ENCODE results near the gene RANBP10.

Gene RANBP10

DNA sequence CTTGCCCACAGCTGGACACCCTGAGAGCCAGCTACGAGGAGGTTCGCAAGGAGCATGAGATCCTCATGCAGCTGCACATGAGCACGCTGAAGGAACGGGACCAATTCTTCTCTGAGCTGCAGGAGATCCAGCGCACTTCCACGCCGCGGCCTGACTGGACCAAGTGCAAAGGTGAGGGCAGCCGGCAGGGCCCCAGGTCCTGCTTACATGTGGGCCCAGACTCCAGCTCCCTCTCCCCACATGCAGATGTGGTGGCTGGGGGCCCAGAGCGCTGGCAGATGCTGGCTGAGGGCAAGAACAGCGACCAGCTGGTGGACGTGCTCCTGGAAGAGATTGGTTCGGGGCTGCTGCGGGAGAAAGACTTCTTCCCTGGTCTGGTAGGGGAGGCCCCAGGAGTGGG, 19.5 kb upstream of the RANBP10 start:
- DNase-seq: no peak

DNA sequence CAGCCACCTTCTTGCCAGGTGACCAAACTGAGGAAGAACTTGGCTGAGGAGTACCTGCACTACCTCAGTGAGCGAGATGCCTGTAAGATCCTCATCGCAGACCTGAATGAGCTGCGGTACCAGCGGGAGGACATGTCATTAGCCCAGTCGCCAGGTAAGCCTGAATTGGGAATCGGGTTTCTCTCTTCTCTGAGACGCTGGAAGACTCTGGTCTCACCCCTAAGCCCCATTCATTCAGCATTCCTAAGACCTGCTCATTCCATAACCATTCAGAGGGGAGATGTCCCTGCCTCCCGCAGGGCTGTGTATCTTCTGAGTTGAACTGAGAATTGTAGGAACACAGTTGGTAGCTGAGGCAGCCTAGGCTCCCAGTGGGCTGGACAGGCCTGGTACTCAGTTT, 18.8 kb upstream of the RANBP10 start:
- DNase-seq: no peak

- no peak for DNase-seq
Measured at GRCh38 chr16:67822511-67822910, 16.2 kb upstream of the RANBP10 start.

- no peak for DNase-seq
Measured at GRCh38 chr16:67820608-67821259, 14.4 kb upstream of the RANBP10 start.

DNA sequence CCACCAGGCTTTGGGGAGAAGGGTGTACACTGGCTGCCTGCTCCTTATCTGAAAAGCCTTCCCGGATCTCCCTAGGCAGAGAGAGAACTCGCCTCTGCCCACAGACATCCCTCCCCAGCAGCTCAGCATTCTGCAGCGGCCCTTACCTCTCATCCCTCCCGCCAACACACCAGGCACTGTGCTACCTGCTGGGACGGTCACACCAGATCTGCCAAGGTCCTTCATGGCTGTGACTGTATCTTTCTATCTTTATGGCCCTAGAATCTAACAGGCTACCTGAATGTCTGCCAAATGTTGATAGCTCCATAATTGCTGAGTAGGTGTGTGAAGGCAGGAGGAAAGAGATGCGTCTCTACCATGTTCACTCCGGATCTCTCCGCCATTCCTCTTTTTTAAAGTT, 8.2 kb upstream of the RANBP10 start:
- no peak for DNase-seq

DNA sequence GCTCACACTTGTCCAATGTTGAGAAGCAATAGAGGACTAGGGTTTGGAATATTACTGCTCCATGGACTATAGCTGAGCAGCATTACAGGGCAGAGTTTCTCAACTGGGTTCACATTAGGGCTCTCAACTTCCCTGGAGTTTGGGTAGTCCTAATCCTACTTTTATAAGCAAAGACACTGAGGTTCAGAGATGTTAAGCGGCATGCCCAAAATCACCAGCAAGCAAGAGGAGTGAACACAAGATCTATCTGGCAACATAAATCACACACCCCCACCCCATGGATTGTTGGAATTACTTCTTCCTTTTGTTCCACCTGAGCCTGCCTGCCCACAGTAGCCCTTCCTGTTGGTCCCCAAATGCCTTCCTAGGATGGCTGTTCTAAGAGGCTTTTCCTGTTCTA, 5.5 kb upstream of the RANBP10 start:
- no peak for DNase-seq

- no peak for DNase-seq
Measured at GRCh38 chr16:67807148-67807682, 855 bp upstream of the RANBP10 start.

- peak; percentile 65 for DNase-seq
Measured at GRCh38 chr16:67805718-67806427, 487 bp downstream of the RANBP10 start.

- DNase-seq: no peak
Measured at GRCh38 chr16:67804853-67805542, 1.4 kb downstream of the RANBP10 start.

DNA sequence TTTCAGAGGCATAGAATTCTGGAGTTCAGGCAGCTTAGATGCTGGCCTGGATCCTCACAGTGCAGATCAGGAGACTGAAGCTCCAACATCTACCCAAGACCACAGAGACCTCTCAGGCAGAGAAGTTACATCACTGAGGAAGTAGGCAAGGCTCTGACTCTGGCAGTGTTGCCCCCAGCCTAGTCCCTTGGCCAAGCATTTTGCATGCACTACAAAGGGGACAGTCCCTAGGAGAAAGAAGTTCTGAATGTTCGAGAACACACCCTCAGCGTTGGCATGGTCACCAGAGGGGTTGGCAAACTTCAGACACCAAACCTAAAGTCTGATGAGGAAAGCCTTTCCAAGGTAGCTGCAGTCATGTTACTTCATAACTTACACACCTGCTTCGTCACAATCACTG, 2.5 kb downstream of the RANBP10 start:
- no peak for DNase-seq

GRCh38 chr16:67801883-67802282, 4.5 kb downstream of the RANBP10 start:
- DNase-seq: no peak

- no peak for DNase-seq
Measured at GRCh38 chr16:67801241-67801640, 5.1 kb downstream of the RANBP10 start.

GRCh38 chr16:67800338-67800926, 5.9 kb downstream of the RANBP10 start:
- DNase-seq: no peak

DNA sequence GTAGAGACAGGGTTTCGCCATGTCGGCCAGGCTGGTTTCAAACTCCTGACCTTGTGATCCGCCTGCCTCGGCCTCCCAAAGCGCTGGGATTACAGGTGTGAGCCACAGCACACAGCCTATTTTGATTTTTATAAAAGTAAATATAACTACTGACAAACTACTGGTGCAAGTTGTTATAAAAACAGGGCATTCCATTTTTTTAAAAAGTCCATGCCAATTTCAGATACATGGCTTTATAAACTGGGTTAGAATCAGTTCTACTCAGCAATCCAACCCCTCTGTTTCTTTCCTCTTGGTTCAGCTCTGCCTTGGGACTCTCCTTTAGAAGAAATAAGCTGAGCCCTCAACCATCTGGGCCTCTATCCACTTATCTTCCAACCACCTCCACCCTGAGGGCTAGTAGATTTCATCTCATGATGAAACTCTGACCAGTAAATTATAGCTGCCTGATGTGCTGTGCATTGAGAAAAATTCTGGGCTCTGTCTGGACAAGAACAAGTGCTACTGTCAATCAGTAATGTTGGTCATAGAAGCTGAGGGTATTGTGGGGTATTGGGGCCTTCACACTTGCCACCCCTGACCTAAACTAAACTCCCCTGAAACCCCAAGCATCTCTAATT, 10.2 kb downstream of the RANBP10 start:
- DNase-seq: no peak

DNA sequence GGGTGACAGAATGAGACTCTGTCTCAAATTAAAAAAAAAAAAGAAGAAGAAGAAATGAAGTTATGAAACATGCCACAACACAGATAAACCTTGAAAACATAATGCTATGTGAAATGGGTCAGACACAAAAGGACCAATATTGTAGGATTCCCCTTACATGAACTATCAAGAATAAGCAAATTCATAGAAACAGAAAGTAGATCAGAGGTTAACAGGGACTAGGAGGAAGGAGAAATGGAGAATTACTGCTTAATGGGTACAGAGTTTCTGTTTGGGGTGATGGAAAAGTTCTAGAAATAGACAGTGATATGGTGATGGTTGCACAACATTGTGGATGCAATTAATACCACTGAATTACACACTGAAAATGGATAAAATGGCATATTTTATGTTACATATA, 16.3 kb downstream of the RANBP10 start:
- DNase-seq: no peak

- no peak for DNase-seq
Measured at GRCh38 chr16:67786491-67786890, 19.9 kb downstream of the RANBP10 start.

DNA sequence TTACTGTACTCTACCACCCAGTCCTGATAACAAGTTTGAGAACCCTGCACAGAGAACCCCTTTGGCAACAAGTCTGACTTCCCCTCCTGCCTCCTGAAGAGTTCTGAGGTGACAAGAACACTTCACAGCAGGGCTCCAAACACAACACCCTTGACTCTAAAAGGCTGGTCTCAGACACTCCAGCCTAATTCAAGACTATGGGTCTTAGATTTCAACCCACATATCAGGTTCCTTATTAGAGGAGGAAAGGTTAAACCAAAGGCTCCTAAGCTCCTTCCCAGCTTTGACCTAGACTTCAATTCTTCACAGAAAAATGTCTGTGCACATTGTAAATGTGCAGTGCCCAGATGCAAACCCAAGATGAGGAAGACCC, 23.0 kb downstream of the RANBP10 start:
- DNase-seq: no peak

DNA sequence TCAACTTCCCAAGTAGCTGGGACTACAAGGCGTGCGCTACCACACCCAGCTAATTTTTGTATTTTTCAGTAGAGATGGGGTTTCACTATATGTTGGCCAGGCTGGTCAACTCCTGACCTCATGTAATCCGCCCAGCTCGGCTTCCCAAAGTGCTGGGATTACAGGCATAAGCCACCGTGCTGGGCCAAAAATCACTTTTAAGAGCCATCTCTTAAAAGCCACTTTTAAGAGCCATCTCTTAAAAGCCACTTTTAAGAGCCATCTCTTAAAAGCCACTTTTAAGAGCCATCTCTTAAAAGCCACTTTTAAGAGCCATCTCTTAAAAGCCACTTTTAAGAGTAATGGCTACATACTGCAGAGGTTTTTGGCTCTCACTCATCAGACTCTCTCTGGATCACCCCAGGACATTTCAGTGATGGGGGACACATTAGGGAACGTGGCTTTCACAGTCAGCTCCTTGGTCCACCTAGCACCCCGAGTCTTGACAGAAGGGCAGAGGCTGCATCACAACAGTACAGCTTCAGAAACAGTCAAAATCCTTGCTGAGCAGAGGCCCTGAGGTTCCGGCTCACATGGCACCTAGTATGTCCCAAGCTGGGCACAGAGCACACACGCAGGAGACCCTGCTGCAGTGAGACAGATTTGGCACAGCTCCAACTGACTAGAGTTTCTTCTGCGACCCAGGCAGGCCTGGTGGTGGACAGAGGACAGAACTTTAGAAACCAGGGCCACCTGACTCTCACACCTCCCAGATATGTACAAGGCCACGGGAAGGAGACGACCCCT, 23.6 kb downstream of the RANBP10 start:
- no peak for DNase-seq

DNA sequence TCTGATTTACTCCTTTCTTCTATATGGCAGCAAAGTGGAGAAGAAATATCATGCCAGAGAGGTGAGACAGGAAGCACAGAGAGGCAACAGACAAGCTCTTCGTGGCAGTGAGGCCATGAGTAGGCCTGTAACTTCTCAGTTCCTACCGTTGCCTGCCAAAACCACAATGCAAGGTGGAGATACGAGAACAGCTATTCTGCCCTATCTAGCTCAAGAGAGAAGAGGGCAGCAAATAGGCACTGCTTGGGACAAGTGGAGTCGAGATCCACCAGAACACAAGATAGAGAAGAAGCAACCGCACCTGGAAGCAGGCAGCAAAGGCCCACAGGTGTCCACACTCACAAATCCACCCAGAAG, 24.8 kb downstream of the RANBP10 start:
- no peak for DNase-seq

- DNase-seq: no peak
Measured at GRCh38 chr16:67780847-67781564, 25.4 kb downstream of the RANBP10 start.

- DNase-seq: no peak
Measured at GRCh38 chr16:67779256-67780014, 26.9 kb downstream of the RANBP10 start.

All from DMS53 (cell line).